Left kidney (tissue), 2 donors: ENCODE measurements around the gene ERGIC1. TPM values are rescaled to one million over a fixed set of nuclear protein-coding genes. Genes with fewer than 3 reads are reported as not detected.
"Not testable (repeated sequence)": the region's sequence is repeated elsewhere in the genome, so short reads cannot be mapped to it uniquely, and the experiment has no call there.

Experiments used
- DNase-seq: peaks from one replicate; pipeline ENCODE4 v3.0.0-alpha.2; 2013
- polyA plus RNA-seq: library from polyadenylated mRNA; unstranded; fragments of 120-200 nt; gene quantifications from one replicate; pipeline ENCODE4 v1.2.1, GENCODE V29; 2013; ENCODE audit not compliant: insufficient read length

ERGIC1 gene
- polyA plus RNA-seq, 1 donor = 122 TPM

DNA sequence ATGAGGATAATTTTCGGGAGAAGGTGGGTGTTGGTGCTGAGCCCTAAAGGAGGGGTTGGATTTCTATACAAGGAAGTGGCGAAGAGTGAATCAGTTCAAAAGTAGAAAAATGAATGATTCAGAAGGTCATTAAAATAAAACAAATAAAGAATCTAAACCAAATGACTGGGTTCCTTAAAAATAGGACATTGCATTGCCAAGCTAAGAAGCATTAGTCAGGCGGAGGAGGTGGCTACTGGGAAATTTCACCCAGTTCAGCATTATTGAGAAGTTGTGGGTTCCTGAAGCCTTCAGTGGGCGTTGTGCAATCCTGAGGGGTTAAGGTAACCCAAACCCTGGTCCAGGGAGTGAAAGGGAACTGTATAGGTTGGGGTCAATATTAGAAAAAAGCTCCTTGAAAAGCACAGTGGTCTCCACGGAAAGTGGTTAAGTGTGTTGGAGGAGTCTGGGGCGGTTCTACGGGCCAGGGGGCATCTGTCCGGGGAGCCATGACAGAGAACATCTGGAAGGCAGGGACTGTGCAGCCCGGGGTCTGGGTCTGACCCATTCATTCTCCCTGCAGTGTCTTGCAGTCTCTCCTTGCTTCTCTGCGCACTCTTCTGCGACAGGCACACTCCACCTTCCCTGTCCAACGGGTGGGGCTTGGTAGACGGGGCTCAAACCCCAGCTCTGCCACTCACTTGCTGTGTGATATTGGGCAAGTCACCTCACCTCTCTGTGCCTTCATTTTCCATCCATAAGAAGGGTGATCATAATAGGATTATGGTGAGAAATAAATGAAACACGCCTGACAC, 35.4 kb upstream of the ERGIC1 start:
- no peak for DNase-seq

DNA sequence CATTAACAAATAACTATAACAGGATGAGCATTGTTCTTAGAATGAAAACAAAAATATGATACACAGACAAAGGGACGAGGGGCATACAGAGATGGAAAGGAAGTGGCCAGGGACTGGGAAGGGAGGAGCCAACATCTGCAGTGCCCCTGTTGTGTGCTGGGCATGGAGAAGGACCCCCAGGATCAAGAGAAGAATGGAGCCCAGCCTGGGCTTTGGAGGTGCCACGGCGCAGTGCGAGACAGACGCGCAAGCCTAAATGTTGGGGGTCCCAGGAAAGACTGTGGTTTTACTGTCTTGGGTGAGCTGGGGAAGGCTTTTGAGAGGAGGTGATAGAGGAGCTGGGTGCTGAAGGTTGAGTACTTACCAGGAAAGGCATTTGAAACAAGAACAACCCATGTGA, 34.6 kb upstream of the ERGIC1 start:
- DNase-seq = no peak

DNA sequence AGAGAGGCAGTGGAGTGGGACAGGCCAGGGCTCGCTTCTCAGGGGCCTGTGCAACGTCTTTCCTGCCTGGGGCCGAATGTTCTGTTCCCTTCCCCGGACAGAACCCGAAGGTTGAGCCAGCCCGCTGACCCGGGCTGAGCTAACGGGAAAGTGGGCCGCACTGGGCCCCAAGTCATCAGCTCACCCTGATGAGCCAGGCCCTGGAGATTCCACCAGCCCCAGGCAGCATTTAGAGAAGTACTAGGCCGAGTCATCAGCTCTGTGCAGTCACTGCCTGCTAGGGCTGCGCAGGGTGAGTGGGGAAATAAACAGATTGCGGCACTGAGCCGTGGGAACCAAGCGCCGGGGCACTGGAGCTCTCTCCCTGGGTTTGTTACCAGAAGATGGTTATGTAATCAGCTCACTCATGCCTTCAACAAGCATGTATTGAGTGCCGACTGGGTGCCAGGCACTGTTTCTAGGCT, 33.9 kb upstream of the ERGIC1 start:
- no peak for DNase-seq

- DNase-seq = no peak
Observed at GRCh38 chr5:172801179-172801671, 32.8 kb upstream of the ERGIC1 start.

DNA sequence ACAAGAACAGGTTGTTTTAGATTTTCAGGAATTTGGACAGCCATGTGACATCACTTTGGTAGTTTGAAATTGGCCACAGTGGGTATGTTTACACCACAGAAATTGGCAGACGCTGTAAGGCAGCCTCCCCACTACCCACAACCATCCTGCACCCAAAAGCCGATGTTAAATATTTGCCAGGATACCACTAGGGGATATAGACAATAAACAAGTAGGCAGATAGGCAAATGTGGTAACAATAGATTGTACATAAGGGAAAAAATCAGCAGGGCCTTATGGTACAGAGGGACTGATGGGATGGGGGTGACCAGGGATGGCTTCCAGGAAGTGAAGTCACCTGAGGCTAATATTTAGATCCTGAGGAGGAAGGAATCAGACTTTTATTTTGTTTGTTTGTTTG, 31.9 kb upstream of the ERGIC1 start:
- DNase-seq = no peak

- no peak for DNase-seq
Observed at GRCh38 chr5:172802567-172803176, 31.4 kb upstream of the ERGIC1 start.

- no peak for DNase-seq
Observed at GRCh38 chr5:172805018-172805683, 28.9 kb upstream of the ERGIC1 start.

GRCh38 chr5:172805736-172806255, 28.3 kb upstream of the ERGIC1 start:
- no peak for DNase-seq

DNA sequence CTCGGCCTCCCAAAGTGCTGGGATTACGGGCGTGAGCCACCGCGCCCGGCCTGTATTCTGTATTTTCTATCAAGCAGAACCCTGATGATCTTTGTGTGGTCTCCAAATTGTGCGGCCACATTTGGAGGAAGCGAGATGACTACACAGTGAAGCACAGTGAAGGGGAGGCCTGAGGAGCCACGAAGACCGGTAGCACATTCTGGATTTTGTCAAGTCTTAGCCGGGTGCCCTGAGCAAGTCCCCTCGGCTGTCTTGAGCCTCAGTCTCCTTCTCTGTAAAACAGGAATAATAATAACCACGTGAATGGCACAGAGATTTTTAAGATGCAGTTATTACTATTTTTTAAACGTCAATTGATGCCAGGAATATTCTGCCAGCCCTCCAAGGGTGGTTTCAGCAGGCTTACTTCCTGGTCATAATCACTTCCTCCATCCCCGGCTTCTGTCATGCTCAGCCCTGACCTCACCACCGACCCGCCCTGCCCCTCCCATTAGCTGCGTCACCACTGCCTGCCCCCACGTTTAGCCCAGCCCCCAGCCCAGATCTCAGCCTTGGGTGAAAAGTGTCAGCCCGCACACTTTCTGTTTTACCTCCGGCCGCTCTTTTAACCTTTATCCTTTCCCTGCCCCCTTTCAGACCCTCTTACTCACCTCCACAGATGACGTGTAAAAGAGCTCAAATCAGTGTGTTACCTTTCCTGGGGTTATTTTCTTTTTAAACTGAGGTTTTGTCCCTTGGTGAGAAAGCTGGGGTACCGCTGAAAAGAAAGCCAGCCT, 27.0 kb upstream of the ERGIC1 start:
- peak; percentile 58 for DNase-seq

DNA sequence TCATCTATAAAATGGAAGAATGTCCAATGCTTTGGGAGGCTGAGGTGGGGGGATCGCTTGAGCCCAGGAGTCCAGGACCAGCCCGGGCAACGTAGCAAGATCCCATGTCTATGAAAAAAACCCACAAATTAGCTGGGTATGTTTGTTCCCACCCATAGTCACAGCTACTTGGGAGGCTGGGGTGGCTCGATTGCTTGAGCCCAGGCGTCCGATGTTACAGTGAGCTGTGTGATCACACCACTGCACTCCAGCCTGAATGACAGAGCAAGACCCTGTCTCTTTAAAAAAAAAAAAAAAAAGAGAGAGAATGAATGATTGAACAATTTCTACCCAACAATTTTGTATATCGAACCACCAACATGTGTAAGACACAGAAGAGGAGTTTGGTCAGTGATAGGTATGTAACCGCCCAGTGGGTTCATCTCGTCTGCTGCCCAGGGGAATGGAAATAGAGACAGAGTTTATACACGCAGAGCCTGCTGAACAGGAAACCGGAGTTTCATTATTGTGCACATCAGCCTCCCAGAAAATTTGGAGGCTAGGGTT, 26.2 kb upstream of the ERGIC1 start:
- DNase-seq = no peak

DNA sequence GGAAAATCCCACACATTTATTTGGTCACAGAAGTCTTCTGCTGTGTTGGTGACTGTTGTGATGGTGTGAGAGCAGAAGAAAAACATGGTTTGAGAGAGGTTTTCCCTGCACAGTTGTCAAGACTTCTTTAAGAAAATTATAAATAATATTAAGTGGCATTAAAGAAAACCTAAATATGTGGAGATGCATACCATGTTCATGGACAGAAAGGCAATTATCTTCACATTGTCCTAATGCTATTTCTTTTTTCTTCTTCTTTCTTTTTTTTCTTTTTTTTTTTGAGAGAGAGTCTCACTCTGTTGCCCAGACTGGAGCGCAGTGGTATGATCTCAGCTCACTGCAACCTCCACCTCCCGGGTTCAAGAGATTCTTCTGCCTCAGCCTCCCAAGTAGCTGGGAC, 24.3 kb upstream of the ERGIC1 start:
- DNase-seq = no peak

- not testable (repeated sequence) for DNase-seq
Observed at GRCh38 chr5:172810996-172811395, 23.1 kb upstream of the ERGIC1 start.

GRCh38 chr5:172815631-172816030, 18.4 kb upstream of the ERGIC1 start:
- no peak for DNase-seq

- DNase-seq = no peak
Observed at GRCh38 chr5:172816925-172817562, 17.0 kb upstream of the ERGIC1 start.

- no peak for DNase-seq
Observed at GRCh38 chr5:172817664-172818063, 16.4 kb upstream of the ERGIC1 start.

DNA sequence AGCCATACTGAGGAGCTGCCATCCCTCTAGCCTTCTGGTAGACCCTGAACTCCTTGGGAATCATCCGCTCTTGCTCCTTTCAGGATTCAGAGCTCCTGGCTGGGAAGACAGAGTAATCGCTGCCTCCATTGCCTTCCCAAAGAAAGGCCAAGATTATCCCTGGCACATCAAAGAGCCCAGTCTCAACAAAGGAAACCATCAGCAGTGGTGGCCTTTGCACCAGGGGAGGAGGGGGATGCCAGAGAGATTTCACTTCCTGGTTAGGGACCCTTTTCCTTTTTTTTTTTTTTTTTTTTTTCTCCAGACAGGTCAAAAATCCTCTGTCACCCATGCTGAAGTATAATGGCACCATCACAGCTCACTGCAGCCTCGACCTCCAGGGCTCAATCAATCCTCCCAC, 16.0 kb upstream of the ERGIC1 start:
- DNase-seq = no peak

- DNase-seq = no peak
Observed at GRCh38 chr5:172819569-172819968, 14.5 kb upstream of the ERGIC1 start.

DNA sequence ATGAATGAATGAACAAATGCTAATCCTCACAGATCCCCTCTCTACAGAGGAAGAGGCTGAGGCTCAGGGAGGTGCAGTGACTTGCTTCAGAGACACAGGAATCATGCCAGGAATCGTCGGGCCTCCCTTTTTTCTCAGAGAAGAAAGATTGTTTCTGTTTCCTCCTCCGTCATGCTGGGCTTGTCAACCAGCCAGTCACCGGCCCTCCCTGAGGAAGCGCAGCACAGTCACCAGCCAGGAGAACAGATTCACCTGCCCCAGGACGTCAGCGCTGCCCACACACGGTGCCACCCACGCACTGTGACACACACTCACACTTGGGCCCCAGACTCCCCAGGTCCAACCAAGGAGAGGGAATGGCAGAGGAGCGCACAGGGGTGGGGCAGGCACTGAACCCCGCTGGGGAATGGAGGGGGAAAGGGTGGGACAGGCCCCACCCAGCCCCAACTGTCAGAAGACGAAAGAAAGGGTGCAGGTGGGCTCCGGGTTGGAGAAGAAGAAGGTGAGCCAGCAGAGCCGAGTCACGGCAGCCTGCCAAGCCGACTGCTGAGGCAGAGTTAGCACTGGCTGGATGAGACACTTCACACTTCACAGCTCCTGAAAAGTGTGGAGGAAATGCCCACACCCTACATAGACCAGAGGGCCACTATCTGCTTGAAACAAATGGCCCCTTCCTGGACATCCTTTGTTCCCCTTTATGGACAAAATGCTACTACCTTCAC, 13.8 kb upstream of the ERGIC1 start:
- no peak for DNase-seq

DNA sequence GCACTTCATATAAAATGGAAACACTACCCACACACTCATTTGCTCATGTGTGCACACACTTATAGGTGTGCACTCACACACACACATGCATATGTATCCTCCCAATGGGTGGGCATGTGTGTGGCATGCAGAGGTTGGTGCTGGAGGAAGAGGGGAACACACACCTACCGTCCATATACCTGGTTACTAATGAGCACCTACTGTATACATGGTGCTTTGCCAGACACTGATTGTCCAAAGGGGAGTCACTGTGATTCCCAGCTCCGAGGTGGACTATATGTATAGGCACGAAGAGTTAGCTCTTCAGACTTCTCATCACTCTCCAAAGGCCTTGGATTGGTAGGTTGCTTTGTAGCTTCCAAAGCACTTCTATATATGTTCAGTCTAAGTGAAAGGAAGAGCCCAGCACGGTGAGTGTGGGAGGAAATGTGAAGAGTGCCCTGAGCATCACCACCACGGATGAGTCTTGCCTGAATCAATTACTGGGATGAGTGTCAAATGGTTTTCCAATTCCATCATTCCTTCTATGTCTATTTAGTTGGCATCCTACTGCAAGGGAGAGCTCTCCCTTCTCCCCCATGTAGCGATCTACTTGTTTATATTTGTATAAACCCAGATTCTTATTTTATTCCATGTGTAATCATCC, 12.6 kb upstream of the ERGIC1 start:
- no peak for DNase-seq

GRCh38 chr5:172823840-172824362, 10.2 kb upstream of the ERGIC1 start:
- no peak for DNase-seq
